ENCODE results near the gene RASAL2. TPM values are rescaled to one million over a fixed set of nuclear protein-coding genes. Genes with fewer than 3 reads are reported as not detected.

The RASAL2 gene
- total RNA-seq, 1 experiment from 2014 or later, result 28.7 TPM

- DNase-seq (ENCODE audit: low read depth), result no peak
Observed at GRCh38 chr1:178438432-178438831, 344.5 kb downstream of the RASAL2 start.

GRCh38 chr1:178442925-178443324, 349.0 kb downstream of the RASAL2 start:
- no peak for DNase-seq (ENCODE audit: low read depth)

DNA sequence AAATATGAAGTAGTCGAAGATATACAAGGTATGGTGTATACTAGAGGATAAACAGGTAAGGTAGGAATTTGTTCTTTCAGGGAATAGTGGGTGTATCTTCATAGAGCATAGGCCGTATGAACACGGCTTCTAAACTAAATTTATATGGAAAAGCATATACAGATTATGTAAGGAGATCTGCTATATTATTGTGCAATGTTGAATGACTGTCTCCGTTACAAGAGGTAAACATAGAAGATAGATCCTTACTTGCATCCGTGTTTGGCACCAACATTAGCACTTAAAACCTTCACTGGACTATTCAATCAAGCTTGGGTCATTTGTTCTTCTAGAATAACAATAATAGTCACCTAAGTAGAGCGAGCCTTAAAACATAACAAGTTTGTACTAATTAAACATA, 357.0 kb downstream of the RASAL2 start:
- no peak for DNase-seq (ENCODE audit: low read depth)

- no peak for DNase-seq (ENCODE audit: low read depth)
Observed at GRCh38 chr1:178451529-178451928, 357.6 kb downstream of the RASAL2 start.

GRCh38 chr1:178452013-178452412, 358.1 kb downstream of the RASAL2 start:
- DNase-seq (ENCODE audit: low read depth), result no peak

DNA sequence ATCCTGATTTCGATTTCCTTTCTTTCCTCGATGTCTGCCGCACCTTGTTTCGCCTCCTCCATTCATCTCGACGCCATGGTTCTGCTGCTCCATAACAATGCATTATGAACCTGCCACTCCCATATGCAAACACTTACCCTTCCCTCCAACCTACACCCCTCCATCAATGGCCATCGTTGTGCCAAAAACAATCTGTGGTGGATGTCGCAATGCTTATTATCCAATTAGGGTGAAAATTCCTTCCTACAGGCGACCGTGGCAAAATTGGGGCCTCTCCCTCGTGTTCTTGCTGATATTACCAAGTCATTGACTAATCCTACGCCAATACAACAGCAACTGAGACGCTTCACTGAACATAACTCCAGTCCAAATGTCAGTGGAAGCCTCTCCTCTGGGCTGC, 362.6 kb downstream of the RASAL2 start:
- DNase-seq (ENCODE audit: low read depth), result no peak

- DNase-seq (ENCODE audit: low read depth), result no peak
Observed at GRCh38 chr1:178457651-178458050, 363.7 kb downstream of the RASAL2 start.

GRCh38 chr1:178458203-178458602, 364.3 kb downstream of the RASAL2 start:
- no peak for DNase-seq (ENCODE audit: low read depth)

GRCh38 chr1:178461104-178461503, 367.2 kb downstream of the RASAL2 start:
- no peak for DNase-seq (ENCODE audit: low read depth)

GRCh38 chr1:178461701-178462100, 367.8 kb downstream of the RASAL2 start:
- no peak for DNase-seq (ENCODE audit: low read depth)

- no peak for DNase-seq (ENCODE audit: low read depth)
Observed at GRCh38 chr1:178464141-178464540, 370.2 kb downstream of the RASAL2 start.

DNA sequence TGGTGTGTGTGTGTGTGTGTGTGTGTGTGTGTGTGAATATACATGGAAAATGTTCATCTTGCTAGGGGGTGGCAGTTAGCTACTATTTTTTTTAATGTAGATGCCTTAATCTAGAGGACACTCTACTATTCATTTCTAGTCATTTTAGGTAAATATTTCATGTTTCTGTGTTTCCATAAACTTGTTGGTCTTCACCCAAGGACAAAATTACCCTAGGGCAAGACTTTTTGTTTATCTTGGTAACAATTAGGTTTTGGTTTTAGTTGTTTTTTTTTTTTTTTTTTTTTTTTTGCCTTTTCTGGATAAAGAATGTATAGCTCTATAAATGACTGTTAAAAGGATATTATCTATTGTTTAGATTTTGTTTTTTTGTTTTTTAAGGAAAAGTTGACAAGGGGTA, 370.7 kb downstream of the RASAL2 start:
- no peak for DNase-seq (ENCODE audit: low read depth)

DNA sequence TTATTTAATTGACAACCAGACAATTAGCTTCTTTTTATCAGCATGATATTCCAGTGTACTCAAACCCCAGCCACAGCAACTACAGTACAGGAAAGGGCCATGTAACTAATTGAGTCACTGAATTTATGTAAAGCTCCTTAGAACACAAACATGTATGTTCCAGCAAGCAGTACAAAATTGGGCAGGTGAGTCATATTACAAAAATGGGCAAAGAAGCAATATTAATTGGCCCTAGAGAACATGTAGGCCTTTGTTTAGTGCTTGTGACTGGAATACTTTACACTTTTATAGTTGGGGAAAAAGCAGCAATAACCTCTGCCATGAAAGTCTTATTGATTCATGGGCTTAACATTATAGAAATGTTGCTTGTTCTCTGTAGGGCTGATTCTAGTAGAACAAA, 371.1 kb downstream of the RASAL2 start:
- DNase-seq (ENCODE audit: low read depth), result peak; percentile 54

- no peak for DNase-seq (ENCODE audit: low read depth)
Observed at GRCh38 chr1:178467837-178468236, 373.9 kb downstream of the RASAL2 start.

GRCh38 chr1:178470411-178470960, 376.6 kb downstream of the RASAL2 start:
- no peak for DNase-seq (ENCODE audit: low read depth)

GRCh38 chr1:178472531-178472930, 378.6 kb downstream of the RASAL2 start:
- no peak for DNase-seq (ENCODE audit: low read depth)

DNA sequence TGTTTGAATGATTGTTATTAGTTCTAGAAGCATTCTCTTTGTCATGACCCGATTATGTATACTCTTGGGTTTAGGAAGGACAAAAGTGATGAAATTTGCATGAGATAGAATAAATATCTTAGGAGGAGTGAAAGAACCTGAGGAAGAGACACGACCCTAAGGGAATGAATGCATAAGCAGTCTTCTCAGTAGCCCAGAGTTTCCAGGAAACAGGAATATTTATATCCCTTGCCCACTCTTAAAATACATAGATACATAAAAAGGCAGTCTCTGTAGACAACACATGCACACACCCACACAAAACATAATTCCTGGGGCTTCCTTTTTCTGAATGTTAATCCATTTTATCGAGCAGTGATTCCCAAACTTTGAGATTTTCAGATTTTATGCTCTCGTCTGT, 383.5 kb downstream of the RASAL2 start:
- DNase-seq (ENCODE audit: low read depth), result no peak

DNA sequence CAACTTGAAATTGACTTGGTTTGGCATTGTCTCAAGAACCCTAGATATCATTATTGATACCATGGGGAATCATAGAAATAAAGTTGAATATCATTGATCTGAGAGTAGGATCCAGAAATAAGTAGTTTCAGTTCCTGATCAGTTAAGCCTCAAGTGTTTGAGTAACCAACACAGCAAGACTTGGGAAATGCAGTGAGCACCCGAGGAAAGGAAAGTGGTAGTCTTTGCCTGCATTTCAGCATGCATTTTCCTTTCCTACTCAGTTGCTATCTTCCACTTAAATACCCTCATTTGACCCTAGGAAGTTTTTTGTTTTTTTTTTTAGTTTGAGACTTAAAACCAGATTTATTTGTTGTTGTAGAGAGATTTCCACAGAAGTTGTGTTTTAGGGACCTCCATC, 383.9 kb downstream of the RASAL2 start:
- no peak for DNase-seq (ENCODE audit: low read depth)

GRCh38 chr1:178483251-178483957, 389.5 kb downstream of the RASAL2 start:
- no peak for DNase-seq (ENCODE audit: low read depth)

- no peak for DNase-seq (ENCODE audit: low read depth)
Observed at GRCh38 chr1:178484698-178485225, 390.9 kb downstream of the RASAL2 start.

DNA sequence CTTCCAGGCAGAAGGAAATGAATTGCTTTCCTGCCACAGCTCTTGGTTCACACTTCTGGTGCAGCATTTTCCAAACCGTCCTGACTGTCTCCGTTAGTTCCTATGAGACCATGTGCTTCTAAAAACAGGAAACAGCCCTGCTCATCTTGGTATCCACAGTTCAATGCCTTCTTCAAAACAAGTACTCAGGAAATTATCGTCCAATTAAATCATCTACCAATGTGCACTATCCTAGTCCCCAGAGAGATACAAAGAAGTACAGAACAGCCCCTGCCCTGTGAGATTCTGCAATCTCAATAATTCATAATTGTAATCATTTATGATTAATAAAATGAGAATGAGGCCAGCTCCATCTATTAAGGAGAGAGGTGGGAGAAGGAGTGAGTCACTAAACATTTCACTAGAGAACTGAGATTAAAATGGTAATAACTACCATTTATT, 391.7 kb downstream of the RASAL2 start:
- DNase-seq (ENCODE audit: low read depth), result no peak

- DNase-seq (ENCODE audit: low read depth), result no peak
Observed at GRCh38 chr1:178486100-178487069, 392.5 kb downstream of the RASAL2 start.

Measured in HT1080 (cell line).